GM12878 (cell line): ENCODE results near the gene KRR1. TPM values are rescaled to one million over a fixed set of nuclear protein-coding genes. Genes with fewer than 3 reads are reported as not detected.

ENCODE experiments used
- BHLHE40 ChIP-seq, 2 experiments: fragments of 450-650 bp in 1 of 2; IDR thresholded peaks; 2 replicates each; pipeline ENCODE4 v1.6.1; 2011 to 2017; ENCODE audit warnings: low read depth in 2 of 2, borderline replicate concordance in 1 of 2, improper control_type of control experiment in 1 of 2, low read length in 1 of 2, mild to moderate bottlenecking in 1 of 2
- CEBPB ChIP-seq, 2 experiments: fragments of 150-350 bp in 1 of 2; IDR thresholded peaks; 2 replicates each; pipeline ENCODE4 v1.6.1; 2012 to 2014; ENCODE audit warnings: low read depth in 2 of 2, low read length in 2 of 2, borderline replicate concordance in 1 of 2, inconsistent platforms in 1 of 2
- NR2F1 ChIP-seq: fragments of 450-650 bp; conservative IDR thresholded peaks from 2 replicates; pipeline ENCODE4 v1.6.1; 2017; ENCODE audit warnings: mild to moderate bottlenecking
- PAX5 ChIP-seq: IDR thresholded peaks from 2 replicates; pipeline ENCODE4 v1.6.1; 2011; ENCODE audit warnings: low read depth, low read length, borderline replicate concordance
- RFX5 ChIP-seq: IDR thresholded peaks from 2 replicates; pipeline ENCODE4 v1.6.1; 2011; ENCODE audit warnings: low read depth, low read length, improper control_type of control experiment
- SMARCA5 ChIP-seq: fragments of 450-650 bp; IDR thresholded peaks from 2 replicates; pipeline ENCODE4 v1.6.1; 2017; ENCODE audit warnings: mild to moderate bottlenecking
- SPI1 ChIP-seq: IDR thresholded peaks from 2 replicates; pipeline ENCODE4 v1.6.1; 2011; ENCODE audit warnings: low read depth, mild to moderate bottlenecking, low read length, moderate library complexity, borderline replicate concordance; ENCODE audit not compliant: insufficient read depth
- TAF1 ChIP-seq: IDR thresholded peaks from 2 replicates; pipeline ENCODE4 v1.6.1; 2011; ENCODE audit warnings: mild to moderate bottlenecking, low read depth, low read length, borderline replicate concordance
- ZBED1 ChIP-seq: IDR thresholded peaks from 2 replicates; pipeline ENCODE4 v1.6.1; 2016; ENCODE audit warnings: borderline replicate concordance
- ZNF24 ChIP-seq: fragments of 450-650 bp; IDR thresholded peaks from 2 replicates; pipeline ENCODE4 v1.6.1; 2017; ENCODE audit warnings: antibody characterized with exemption, mild to moderate bottlenecking
- polyA plus RNA-seq, 11 experiments: library from polyadenylated mRNA; depleted of rRNA in 4 of 11; unstranded in 6 of 11; stranded (reverse) in 5 of 11; fragments of >200 nt; fragmentation: Nextera tagmentation in 4 of 11; fragmentation: Illumina TruSeq in 1 of 11; extraction: Ambion mirVana in 4 of 11; extraction: Trizol in 1 of 11; gene quantifications; 1 replicate in 1 of 11; 2 replicates in 10 of 11; pipeline versions ENCODE4 v1.2.1 to v1.2.3, GENCODE V29; 2011 to 2016; ENCODE audit warnings: inconsistent platforms in 2 of 11, missing spikeins in 2 of 11, low read depth in 1 of 11
- total RNA-seq, 4 experiments: library from RNA; depleted of rRNA in 3 of 4; stranded (reverse); fragments of >200 nt in 3 of 4; fragmentation: Illumina TruSeq in 1 of 4; extraction: Trizol in 1 of 4; gene quantifications; 2 replicates each; pipeline versions ENCODE4 v1.2.1 to v1.2.3, GENCODE V29; 2013 to 2021
- TF ChIP-seq, protein P1 (sequence below): fragments of 450-650 bp; IDR thresholded peaks from 2 replicates; pipeline ENCODE4 v1.6.1; 2017; ENCODE audit warnings: low read depth, mild to moderate bottlenecking, moderate library complexity
- TF ChIP-seq, protein P2 (sequence below): fragments of 450-650 bp; IDR thresholded peaks from 2 replicates; pipeline ENCODE4 v1.6.1; 2016; ENCODE audit warnings: mild to moderate bottlenecking
- TF ChIP-seq, protein P3 (sequence below): IDR thresholded peaks from 2 replicates; pipeline ENCODE4 v1.6.1; 2011; ENCODE audit warnings: borderline replicate concordance, low read depth, mild to moderate bottlenecking, moderate library complexity, low read length; ENCODE audit not compliant: insufficient read depth, poor library complexity, severe bottlenecking
- TF ChIP-seq, protein P4 (sequence below): fragments of 450-650 bp; formaldehyde crosslinking; IDR thresholded peaks from 2 replicates; pipeline ENCODE4 v1.5.0; 2022; ENCODE audit warnings: mild to moderate bottlenecking, missing genetic modification characterization
- TF ChIP-seq, protein P5 (sequence below): IDR thresholded peaks from 2 replicates; pipeline ENCODE4 v1.6.1; 2012; ENCODE audit warnings: improper control_type of control experiment, low read depth, low read length; ENCODE audit not compliant: insufficient replicate concordance

The KRR1 gene
- total and polyA plus RNA-seq, 10 of the 15 experiments (the other 5 are each of a cell fraction or from before 2014, with no cell fraction given), result 29.6 to 103 (median 75.3) TPM

DNA sequence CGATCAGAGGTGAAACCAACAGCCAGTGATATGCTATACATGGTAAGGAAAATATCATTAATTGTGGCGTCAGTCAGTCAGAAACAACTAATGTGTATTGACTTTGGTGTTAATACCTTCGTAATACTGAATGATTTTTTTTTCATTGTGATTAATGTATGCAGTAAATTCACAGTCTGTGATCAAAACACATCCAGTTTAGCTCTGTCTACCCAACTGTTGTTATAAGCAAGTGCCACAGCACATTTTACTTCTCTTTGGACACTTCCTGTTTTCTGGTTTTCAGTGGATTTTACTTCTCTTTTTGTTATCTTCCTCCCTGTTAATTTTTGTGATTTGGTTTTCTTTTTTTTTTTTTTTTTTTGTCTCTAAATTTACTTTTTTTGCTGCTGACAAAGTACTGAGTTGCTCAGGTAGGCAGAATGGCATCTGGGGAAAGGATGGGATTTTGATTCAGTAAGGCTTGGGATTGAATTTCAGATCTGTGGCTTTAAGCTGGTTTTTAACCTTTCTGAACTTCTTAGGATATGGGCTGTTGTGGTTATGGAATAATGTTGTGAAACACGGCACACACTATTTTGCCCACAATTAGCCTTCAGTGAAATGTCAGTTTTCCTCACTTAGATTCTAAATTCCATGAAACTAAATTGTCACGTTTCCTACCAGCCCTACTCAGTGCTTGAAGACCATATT is 30.2 kb downstream of the KRR1 start (continued):
- TF ChIP-seq, protein P1, sequence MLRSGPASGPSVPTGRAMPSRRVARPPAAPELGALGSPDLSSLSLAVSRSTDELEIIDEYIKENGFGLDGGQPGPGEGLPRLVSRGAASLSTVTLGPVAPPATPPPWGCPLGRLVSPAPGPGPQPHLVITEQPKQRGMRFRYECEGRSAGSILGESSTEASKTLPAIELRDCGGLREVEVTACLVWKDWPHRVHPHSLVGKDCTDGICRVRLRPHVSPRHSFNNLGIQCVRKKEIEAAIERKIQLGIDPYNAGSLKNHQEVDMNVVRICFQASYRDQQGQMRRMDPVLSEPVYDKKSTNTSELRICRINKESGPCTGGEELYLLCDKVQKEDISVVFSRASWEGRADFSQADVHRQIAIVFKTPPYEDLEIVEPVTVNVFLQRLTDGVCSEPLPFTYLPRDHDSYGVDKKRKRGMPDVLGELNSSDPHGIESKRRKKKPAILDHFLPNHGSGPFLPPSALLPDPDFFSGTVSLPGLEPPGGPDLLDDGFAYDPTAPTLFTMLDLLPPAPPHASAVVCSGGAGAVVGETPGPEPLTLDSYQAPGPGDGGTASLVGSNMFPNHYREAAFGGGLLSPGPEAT, result peak; percentile 37; the same call in 1 of the 2 replicates
- TF ChIP-seq RFX5 (no peak), SMARCA5 (0 out of 2 replicates have a peak, but pooled peaks have one; percentile 59), SPI1 (peak; percentile 91), BHLHE40 (IDR thresholded peaks at IDR 0.05; ENCODE audit: borderline replicate concordance in 1 of 2, low read depth in 2 of 2, low read length in 1 of 2) (no peak), PAX5 (no peak), NR2F1 (no peak), ZNF24 (no peak), TAF1 (no peak), CEBPB (IDR thresholded peaks at IDR 0.05; ENCODE audit: borderline replicate concordance in 1 of 2, low read depth in 2 of 2, low read length in 2 of 2) (0 out of 4 replicates have a peak, but pooled peaks of 1 of the 2 experiments have one; percentile 9), ZBED1 (no peak)
- TF ChIP-seq, protein P2, sequence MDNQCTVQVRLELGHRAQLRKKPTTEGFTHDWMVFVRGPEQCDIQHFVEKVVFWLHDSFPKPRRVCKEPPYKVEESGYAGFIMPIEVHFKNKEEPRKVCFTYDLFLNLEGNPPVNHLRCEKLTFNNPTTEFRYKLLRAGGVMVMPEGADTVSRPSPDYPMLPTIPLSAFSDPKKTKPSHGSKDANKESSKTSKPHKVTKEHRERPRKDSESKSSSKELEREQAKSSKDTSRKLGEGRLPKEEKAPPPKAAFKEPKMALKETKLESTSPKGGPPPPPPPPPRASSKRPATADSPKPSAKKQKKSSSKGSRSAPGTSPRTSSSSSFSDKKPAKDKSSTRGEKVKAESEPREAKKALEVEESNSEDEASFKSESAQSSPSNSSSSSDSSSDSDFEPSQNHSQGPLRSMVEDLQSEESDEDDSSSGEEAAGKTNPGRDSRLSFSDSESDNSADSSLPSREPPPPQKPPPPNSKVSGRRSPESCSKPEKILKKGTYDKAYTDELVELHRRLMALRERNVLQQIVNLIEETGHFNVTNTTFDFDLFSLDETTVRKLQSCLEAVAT, result peak; percentile 44; the same call in 1 of the 2 replicates
- TF ChIP-seq, protein P3, sequence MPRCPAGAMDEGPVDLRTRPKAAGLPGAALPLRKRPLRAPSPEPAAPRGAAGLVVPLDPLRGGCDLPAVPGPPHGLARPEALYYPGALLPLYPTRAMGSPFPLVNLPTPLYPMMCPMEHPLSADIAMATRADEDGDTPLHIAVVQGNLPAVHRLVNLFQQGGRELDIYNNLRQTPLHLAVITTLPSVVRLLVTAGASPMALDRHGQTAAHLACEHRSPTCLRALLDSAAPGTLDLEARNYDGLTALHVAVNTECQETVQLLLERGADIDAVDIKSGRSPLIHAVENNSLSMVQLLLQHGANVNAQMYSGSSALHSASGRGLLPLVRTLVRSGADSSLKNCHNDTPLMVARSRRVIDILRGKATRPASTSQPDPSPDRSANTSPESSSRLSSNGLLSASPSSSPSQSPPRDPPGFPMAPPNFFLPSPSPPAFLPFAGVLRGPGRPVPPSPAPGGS, result no peak
- TF ChIP-seq, protein P4, sequence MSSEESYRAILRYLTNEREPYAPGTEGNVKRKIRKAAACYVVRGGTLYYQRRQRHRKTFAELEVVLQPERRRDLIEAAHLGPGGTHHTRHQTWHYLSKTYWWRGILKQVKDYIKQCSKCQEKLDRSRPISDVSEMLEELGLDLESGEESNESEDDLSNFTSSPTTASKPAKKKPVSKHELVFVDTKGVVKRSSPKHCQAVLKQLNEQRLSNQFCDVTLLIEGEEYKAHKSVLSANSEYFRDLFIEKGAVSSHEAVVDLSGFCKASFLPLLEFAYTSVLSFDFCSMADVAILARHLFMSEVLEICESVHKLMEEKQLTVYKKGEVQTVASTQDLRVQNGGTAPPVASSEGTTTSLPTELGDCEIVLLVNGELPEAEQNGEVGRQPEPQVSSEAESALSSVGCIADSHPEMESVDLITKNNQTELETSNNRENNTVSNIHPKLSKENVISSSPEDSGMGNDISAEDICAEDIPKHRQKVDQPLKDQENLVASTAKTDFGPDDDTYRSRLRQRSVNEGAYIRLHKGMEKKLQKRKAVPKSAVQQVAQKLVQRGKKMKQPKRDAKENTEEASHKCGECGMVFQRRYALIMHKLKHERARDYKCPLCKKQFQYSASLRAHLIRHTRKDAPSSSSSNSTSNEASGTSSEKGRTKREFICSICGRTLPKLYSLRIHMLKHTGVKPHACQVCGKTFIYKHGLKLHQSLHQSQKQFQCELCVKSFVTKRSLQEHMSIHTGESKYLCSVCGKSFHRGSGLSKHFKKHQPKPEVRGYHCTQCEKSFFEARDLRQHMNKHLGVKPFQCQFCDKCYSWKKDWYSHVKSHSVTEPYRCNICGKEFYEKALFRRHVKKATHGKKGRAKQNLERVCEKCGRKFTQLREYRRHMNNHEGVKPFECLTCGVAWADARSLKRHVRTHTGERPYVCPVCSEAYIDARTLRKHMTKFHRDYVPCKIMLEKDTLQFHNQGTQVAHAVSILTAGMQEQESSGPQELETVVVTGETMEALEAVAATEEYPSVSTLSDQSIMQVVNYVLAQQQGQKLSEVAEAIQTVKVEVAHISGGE (CRISPR knock-in tag), result no peak
- TF ChIP-seq, protein P5, sequence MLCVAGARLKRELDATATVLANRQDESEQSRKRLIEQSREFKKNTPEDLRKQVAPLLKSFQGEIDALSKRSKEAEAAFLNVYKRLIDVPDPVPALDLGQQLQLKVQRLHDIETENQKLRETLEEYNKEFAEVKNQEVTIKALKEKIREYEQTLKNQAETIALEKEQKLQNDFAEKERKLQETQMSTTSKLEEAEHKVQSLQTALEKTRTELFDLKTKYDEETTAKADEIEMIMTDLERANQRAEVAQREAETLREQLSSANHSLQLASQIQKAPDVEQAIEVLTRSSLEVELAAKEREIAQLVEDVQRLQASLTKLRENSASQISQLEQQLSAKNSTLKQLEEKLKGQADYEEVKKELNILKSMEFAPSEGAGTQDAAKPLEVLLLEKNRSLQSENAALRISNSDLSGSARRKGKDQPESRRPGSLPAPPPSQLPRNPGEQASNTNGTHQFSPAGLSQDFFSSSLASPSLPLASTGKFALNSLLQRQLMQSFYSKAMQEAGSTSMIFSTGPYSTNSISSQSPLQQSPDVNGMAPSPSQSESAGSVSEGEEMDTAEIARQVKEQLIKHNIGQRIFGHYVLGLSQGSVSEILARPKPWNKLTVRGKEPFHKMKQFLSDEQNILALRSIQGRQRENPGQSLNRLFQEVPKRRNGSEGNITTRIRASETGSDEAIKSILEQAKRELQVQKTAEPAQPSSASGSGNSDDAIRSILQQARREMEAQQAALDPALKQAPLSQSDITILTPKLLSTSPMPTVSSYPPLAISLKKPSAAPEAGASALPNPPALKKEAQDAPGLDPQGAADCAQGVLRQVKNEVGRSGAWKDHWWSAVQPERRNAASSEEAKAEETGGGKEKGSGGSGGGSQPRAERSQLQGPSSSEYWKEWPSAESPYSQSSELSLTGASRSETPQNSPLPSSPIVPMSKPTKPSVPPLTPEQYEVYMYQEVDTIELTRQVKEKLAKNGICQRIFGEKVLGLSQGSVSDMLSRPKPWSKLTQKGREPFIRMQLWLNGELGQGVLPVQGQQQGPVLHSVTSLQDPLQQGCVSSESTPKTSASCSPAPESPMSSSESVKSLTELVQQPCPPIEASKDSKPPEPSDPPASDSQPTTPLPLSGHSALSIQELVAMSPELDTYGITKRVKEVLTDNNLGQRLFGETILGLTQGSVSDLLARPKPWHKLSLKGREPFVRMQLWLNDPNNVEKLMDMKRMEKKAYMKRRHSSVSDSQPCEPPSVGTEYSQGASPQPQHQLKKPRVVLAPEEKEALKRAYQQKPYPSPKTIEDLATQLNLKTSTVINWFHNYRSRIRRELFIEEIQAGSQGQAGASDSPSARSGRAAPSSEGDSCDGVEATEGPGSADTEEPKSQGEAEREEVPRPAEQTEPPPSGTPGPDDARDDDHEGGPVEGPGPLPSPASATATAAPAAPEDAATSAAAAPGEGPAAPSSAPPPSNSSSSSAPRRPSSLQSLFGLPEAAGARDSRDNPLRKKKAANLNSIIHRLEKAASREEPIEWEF, result no peak
